ENCODE measurements around the gene ZSCAN10. TPM values are rescaled to one million over a fixed set of nuclear protein-coding genes. Genes with fewer than 3 reads are reported as not detected.

Gene ZSCAN10
- total RNA-seq, 1 experiment from 2014 or later, result not detected

DNA sequence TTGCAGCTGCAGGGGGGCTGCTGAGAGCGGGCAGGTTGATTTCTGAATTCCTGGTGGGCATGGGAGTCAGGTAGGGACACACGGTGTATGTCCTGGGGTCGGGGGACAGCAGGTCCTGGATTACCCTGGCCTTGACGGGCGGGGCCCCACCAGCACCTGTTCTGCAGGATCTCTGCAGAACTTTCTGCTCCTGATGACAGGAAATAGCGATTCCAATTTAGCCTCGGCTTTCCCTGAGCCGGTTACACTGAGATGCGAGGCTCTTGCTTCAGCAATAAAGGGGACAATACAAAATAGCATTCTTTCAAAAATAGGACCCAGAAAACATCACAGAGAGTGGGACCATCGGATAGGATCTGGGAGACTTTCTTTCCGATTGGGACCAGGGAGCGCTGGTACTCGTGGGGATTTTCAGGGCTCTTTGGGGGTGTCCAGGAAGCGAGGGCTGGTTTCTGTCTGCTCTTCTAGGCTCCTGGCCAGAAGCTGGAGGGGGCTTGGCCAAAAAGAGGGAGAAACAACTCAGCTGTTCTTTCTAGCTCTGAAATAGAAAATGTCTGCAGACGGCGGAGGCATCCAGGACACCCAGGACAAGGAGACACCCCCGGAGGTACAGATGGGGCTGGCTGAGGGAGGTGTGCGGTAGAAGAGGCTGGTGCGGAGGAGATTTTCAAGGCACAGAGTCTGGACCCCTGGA, 13.9 kb upstream of the ZSCAN10 start:
- TSS peak; percentile 52 for BruUV-seq (replicated peaks)
- TF ChIP-seq EZH2 (IDR thresholded peaks at IDR 0.05; ENCODE audit: low read length, unreplicated experiment) (no peak), EZH2phosphoT487 (IDR thresholded peaks at IDR 0.05; ENCODE audit: borderline replicate concordance, low read length) (no peak)
- TF ChIP-seq, protein P1, sequence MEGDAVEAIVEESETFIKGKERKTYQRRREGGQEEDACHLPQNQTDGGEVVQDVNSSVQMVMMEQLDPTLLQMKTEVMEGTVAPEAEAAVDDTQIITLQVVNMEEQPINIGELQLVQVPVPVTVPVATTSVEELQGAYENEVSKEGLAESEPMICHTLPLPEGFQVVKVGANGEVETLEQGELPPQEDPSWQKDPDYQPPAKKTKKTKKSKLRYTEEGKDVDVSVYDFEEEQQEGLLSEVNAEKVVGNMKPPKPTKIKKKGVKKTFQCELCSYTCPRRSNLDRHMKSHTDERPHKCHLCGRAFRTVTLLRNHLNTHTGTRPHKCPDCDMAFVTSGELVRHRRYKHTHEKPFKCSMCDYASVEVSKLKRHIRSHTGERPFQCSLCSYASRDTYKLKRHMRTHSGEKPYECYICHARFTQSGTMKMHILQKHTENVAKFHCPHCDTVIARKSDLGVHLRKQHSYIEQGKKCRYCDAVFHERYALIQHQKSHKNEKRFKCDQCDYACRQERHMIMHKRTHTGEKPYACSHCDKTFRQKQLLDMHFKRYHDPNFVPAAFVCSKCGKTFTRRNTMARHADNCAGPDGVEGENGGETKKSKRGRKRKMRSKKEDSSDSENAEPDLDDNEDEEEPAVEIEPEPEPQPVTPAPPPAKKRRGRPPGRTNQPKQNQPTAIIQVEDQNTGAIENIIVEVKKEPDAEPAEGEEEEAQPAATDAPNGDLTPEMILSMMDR (conservative IDR thresholded peaks at IDR 0.05; ENCODE audit: low read depth, low read length), result no peak
- ATAC-seq, result peak; percentile 19
- intact Hi-C loops (cut with micrococcal nuclease), result no loop called here
- Histone ChIP-seq H3K4me2 (ENCODE audit: low read length) (peak overlapping the region; percentile 95), H3K9me3 (ENCODE audit: low read length) (no peaks in the 10 kb centered on the region), H3K79me2 (ENCODE audit: low read length) (peaks cover 26% of the 10 kb centered on the region), H3K36me3 (ENCODE audit: low read depth, low read length) (no peaks in the 10 kb centered on the region), H3K27ac (ENCODE audit: low read length) (no peak overlapping the region), H2AFZ (ENCODE audit: low read length) (peak overlapping the region; percentile 77), H3K4me1 (ENCODE audit: insufficient read depth, low read length) (peaks cover 15% of the 10 kb centered on the region), H3F3A (ENCODE audit: low read length, unreplicated experiment) (no peaks in the 10 kb centered on the region), H4K20me1 (ENCODE audit: low read length) (no peaks in the 10 kb centered on the region), H3K9ac (ENCODE audit: low read length) (peak overlapping the region; percentile 87), H3K9me2 (replicated peaks; ENCODE audit: low read length) (no peaks in the 10 kb centered on the region), H3K4me3 (ENCODE audit: low read length) (peak overlapping the region; percentile 91), H3K27me3 (ENCODE audit: low read length) (no peaks in the 10 kb centered on the region)
- ChIA-PET POLR2A (ENCODE audit: unreplicated experiment) (no interaction called here), CTCF (interaction anchor here (0.6 to 0.7 kb wide), 2 partner anchors 9 to 17 kb away, joined by 3 to 5 read pairs; no protein-coding TSS in a partner anchor)
- DNase-seq, result no peak

DNA sequence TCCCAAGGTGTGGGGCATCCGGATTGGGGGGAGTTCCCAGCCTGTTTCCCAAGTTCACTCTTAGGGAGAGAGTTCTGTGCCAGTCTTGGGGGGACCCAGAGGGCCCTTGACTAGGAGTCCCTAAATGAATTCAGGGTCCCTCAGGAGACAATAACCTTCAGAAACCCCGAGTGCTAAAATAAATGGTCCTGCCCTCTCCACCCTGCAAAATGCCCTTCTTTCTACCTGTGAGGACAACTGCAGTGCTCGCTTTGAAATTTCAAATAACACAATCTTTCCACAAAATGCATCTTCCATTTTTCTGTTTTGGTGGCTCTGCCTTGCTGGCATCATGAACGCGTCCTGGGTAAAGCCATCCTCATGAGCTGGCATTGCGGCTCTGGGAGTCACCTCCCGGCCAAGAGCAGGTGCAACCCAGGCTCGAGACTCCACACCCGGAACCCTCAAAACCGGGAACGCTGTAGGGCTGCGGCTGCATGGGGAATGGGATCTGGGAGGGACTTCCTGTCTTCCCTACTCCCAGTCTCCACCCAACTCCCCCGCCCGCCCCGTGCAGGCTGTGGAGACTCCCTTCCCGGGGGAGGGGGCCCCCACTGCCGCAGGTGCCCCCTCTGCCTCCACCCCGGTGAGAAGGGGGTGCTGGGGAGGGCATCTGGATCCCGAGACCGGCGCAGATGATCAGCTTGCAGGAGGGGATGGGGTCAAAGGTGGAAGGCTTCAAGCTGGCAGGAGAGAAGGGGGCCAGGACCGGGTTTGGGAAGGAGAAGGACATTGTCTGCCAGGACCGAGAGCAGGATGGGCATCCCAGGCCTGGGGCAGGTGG, 13.2 kb upstream of the ZSCAN10 start, which contains the start of gene ZNF205:
Gene ZNF205 (plus strand): TSS at position 529 of the 823 bp plus-strand sequence. CDS start 845 bp downstream, outside the sequence.
- BruUV-seq (replicated peaks), result TSS peak; percentile 79
- H4K20me1 ChIP-seq (ENCODE audit: low read length), result no peaks in the 10 kb centered on the region
- ChIA-PET POLR2A (ENCODE audit: unreplicated experiment) (no interaction called here), CTCF (interaction anchor here (0.7 kb wide), 1 partner anchor 10 kb away, joined by 5 read pairs; no protein-coding TSS in a partner anchor)
- peak within 1 kb of the TSS; percentile 77 for H2AFZ ChIP-seq (ENCODE audit: low read length)
- no peaks in the 10 kb centered on the region for H3K9me3 ChIP-seq (ENCODE audit: low read length)
- peak within 1 kb of the TSS; percentile 95 for H3K4me2 ChIP-seq (ENCODE audit: low read length)
- peak; percentile 93 for ATAC-seq
- H3K27ac ChIP-seq (ENCODE audit: low read length), result no peak within 1 kb of the TSS
- H3K9me2 ChIP-seq (replicated peaks; ENCODE audit: low read length), result no peaks in the 10 kb centered on the region
- intact Hi-C loops (cut with micrococcal nuclease), result no loop called here
- H3K27me3 ChIP-seq (ENCODE audit: low read length), result no peaks in the 10 kb centered on the region
- peaks cover 16% of the 10 kb centered on the region for H3K4me1 ChIP-seq (ENCODE audit: insufficient read depth, low read length)
- H3K4me3 ChIP-seq (ENCODE audit: low read length), result peak within 1 kb of the TSS; percentile 91
- H3F3A ChIP-seq (ENCODE audit: low read length, unreplicated experiment), result no peaks in the 10 kb centered on the region
- TF ChIP-seq EZH2 (IDR thresholded peaks at IDR 0.05; ENCODE audit: low read length, unreplicated experiment) (no peak), EZH2phosphoT487 (IDR thresholded peaks at IDR 0.05; ENCODE audit: borderline replicate concordance, low read length) (no peak)
- TF ChIP-seq, protein P1 (conservative IDR thresholded peaks at IDR 0.05; ENCODE audit: low read depth, low read length), result no peak
- no peaks in the 10 kb centered on the region for H3K36me3 ChIP-seq (ENCODE audit: low read depth, low read length)
- H3K9ac ChIP-seq (ENCODE audit: low read length), result peak within 1 kb of the TSS; percentile 87
- peak; percentile 79 for DNase-seq
- H3K79me2 ChIP-seq (ENCODE audit: low read length), result peaks cover 26% of the 10 kb centered on the region

All from PC-3 (cell line).